ENCODE results near the gene FBXO41. TPM values are rescaled to one million over a fixed set of nuclear protein-coding genes. Genes with fewer than 3 reads are reported as not detected.

The FBXO41 gene
- total and polyA plus RNA-seq, 4 donors = 0.06 to 0.51 (median 0.38) TPM

- Histone ChIP-seq H3K27ac (ENCODE audit: low read depth in 1 of 2, low read length in 2 of 2) (no peak overlapping the region), H3K4me1 (ENCODE audit: control insufficient read depth in 4 of 4, insufficient read depth in 4 of 4, low read length in 3 of 4) (no peaks in the 10 kb centered on the region)
Measured at GRCh38 chr2:73333564-73333963, 49.3 kb upstream of the FBXO41 start.

DNA sequence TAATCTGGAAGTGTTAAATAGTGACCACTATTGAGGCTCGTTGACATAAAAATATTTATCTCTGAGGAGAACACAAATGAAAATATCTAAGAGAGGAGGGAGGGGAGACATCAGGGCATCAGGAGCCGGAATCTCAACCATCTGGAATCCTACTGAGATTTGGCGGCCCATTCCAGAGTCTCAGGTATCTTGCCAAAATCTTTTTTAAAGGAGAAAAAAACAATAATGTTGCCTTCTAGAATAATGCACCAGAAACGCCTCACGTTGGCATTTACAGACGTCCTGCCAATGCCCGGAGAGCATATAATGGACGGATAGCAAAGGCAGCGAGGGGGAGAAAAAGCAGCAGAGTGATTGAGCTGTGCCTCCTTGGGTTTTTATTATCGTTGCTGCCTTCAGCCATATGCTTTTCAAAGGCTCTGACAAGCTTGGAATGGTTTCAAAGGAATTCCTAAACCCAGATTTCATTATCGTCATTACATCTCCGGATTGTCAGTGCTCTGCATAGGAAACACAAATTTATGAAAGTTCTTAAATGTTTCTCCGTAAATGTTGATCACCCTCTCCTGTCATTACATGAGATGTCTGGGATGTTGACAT, 39.9 kb upstream of the FBXO41 start:
- Histone ChIP-seq H3K36me3 (ENCODE audit: control insufficient read depth in 4 of 4, insufficient read depth in 3 of 4, low read depth in 1 of 4, low read length in 3 of 4) (no peaks in the 10 kb centered on the region), H3K27ac (ENCODE audit: low read depth in 1 of 2, low read length in 2 of 2) (no peak overlapping the region), H3K4me1 (ENCODE audit: control insufficient read depth in 4 of 4, insufficient read depth in 4 of 4, low read length in 3 of 4) (no peaks in the 10 kb centered on the region), H3K9ac (ENCODE audit: low read depth in 1 of 2, low read length in 2 of 2) (no peak overlapping the region), H3K4me3 (ENCODE audit: low read depth in 1 of 3, low read length in 3 of 3) (no peak overlapping the region), H3K9me3 (ENCODE audit: control insufficient read depth in 4 of 4, low read length in 3 of 4) (no peaks in the 10 kb centered on the region), H3K27me3 (ENCODE audit: control insufficient read depth in 4 of 4, insufficient read depth in 4 of 4, low read length in 3 of 4) (peaks cover 0 to 6% (median 2%) of the 10 kb centered on the region in 4 donors)
- DNase-seq (ENCODE audit: low spot score) = no peak
- 63% methylated on average over 13 of the region's 13 CpGs for whole genome bisulfite sequencing
- TF ChIP-seq JUND (IDR thresholded peaks at IDR 0.05) (no peak), HNF4G (IDR thresholded peaks at IDR 0.05) (no peak), TAF1 (conservative IDR thresholded peaks at IDR 0.05) (no peak), ZBTB33 (IDR thresholded peaks at IDR 0.05) (no peak), GABPA (IDR thresholded peaks at IDR 0.05 in 1 of 2, conservative IDR thresholded peaks at IDR 0.05 in 1 of 2) (no peak), REST (IDR thresholded peaks at IDR 0.05) (no peak), EGR1 (IDR thresholded peaks at IDR 0.05; ENCODE audit: low read depth in 2 of 2) (no peak), YY1 (IDR thresholded peaks at IDR 0.05) (no peak), FOXA1 (IDR thresholded peaks at IDR 0.05) (no peak)
- TF ChIP-seq, protein P1, sequence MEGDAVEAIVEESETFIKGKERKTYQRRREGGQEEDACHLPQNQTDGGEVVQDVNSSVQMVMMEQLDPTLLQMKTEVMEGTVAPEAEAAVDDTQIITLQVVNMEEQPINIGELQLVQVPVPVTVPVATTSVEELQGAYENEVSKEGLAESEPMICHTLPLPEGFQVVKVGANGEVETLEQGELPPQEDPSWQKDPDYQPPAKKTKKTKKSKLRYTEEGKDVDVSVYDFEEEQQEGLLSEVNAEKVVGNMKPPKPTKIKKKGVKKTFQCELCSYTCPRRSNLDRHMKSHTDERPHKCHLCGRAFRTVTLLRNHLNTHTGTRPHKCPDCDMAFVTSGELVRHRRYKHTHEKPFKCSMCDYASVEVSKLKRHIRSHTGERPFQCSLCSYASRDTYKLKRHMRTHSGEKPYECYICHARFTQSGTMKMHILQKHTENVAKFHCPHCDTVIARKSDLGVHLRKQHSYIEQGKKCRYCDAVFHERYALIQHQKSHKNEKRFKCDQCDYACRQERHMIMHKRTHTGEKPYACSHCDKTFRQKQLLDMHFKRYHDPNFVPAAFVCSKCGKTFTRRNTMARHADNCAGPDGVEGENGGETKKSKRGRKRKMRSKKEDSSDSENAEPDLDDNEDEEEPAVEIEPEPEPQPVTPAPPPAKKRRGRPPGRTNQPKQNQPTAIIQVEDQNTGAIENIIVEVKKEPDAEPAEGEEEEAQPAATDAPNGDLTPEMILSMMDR (IDR thresholded peaks at IDR 0.05; ENCODE audit: low read depth, low read length, missing input control) = no peak
- TF ChIP-seq, protein P2, sequence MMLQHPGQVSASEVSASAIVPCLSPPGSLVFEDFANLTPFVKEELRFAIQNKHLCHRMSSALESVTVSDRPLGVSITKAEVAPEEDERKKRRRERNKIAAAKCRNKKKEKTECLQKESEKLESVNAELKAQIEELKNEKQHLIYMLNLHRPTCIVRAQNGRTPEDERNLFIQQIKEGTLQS (IDR thresholded peaks at IDR 0.05) = no peak

More at GRCh38 chr2:73333564-73333963, 49.3 kb upstream of the FBXO41 start:
- Histone ChIP-seq H3K9ac (ENCODE audit: low read depth in 1 of 2, low read length in 2 of 2) (no peak overlapping the region), H3K9me3 (ENCODE audit: control insufficient read depth in 4 of 4, low read length in 3 of 4) (no peaks in the 10 kb centered on the region), H3K36me3 (ENCODE audit: control insufficient read depth in 4 of 4, insufficient read depth in 3 of 4, low read depth in 1 of 4, low read length in 3 of 4) (no peaks in the 10 kb centered on the region), H3K27me3 (ENCODE audit: control insufficient read depth in 4 of 4, insufficient read depth in 4 of 4, low read length in 3 of 4) (no peaks in the 10 kb centered on the region), H3K4me3 (ENCODE audit: low read depth in 1 of 3, low read length in 3 of 3) (no peak overlapping the region)
- TF ChIP-seq, protein P2 (IDR thresholded peaks at IDR 0.05) = no peak
- TF ChIP-seq FOXA1 (IDR thresholded peaks at IDR 0.05) = no peak
- no peak for TF ChIP-seq MAX (IDR thresholded peaks at IDR 0.05)
- TF ChIP-seq FOXA2 (IDR thresholded peaks at IDR 0.05) = no peak
- no peak for TF ChIP-seq SP1 (IDR thresholded peaks at IDR 0.05)
- TF ChIP-seq RXRA (IDR thresholded peaks at IDR 0.05) = no peak
- no peak for TF ChIP-seq TAF1 (conservative IDR thresholded peaks at IDR 0.05)
- no peak for TF ChIP-seq GABPA (IDR thresholded peaks at IDR 0.05 in 1 of 2, conservative IDR thresholded peaks at IDR 0.05 in 1 of 2)
- no peak for TF ChIP-seq REST (IDR thresholded peaks at IDR 0.05)
- no peak for DNase-seq (ENCODE audit: low spot score)

All from liver (tissue), 9 donors.